Measurements from ENCODE around the gene LRRK2.

DNA sequence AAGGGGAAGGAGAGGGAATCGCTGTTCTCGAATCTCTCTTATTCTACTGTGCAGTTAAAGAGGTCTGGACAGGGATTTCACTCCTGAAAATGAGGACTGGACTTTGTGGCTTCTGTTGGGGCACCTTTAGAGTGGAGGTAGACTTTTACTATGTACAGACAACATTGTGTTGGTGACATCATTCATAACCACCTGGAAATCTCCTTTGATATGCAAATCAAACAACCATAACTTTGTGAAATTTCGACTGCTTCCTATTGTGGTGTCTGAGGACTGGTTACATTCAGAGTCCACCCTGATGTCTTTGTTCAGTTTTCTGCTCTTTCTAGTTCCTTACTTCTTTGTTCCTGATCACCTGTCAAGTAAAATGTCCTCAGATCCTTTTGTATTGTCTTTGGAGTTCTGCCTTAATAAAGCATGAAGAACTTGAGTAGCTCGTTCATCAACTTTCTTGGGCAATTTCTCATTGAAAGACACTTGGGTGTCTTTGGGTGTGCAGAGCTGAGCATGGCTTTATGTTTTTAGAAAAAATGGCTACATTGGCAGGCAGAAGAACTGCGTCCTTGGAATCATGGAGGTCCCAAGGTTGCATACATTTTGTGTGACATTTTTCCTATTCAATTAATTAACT is 29.8 kb downstream of the LRRK2 start:
- TF ChIP-seq, protein P1, sequence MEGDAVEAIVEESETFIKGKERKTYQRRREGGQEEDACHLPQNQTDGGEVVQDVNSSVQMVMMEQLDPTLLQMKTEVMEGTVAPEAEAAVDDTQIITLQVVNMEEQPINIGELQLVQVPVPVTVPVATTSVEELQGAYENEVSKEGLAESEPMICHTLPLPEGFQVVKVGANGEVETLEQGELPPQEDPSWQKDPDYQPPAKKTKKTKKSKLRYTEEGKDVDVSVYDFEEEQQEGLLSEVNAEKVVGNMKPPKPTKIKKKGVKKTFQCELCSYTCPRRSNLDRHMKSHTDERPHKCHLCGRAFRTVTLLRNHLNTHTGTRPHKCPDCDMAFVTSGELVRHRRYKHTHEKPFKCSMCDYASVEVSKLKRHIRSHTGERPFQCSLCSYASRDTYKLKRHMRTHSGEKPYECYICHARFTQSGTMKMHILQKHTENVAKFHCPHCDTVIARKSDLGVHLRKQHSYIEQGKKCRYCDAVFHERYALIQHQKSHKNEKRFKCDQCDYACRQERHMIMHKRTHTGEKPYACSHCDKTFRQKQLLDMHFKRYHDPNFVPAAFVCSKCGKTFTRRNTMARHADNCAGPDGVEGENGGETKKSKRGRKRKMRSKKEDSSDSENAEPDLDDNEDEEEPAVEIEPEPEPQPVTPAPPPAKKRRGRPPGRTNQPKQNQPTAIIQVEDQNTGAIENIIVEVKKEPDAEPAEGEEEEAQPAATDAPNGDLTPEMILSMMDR (IDR thresholded peaks at IDR 0.05) = no peak
- TF ChIP-seq ZFX (IDR thresholded peaks at IDR 0.05; ENCODE audit: borderline replicate concordance) = no peak
